Measurements from ENCODE around the gene NEDD4. TPM values are rescaled to one million over a fixed set of nuclear protein-coding genes. Genes with fewer than 3 reads are reported as not detected.
"Not testable (repeated sequence)": the region's sequence is repeated elsewhere in the genome, so short reads cannot be mapped to it uniquely, and the experiment has no call there.

The NEDD4 gene
- total RNA-seq, 1 donor: 48.5 TPM

GRCh38 chr15:55827204-55827603 lies 166.2 kb downstream of the NEDD4 start:
- Histone ChIP-seq H3K9me3 (ENCODE audit: low read depth, low read length) (no peaks in the 10 kb centered on the region), H2AFZ (ENCODE audit: low read length) (no peak overlapping the region), H3K27ac (ENCODE audit: low read depth, low read length) (no peak overlapping the region), H3K27me3 (ENCODE audit: insufficient read depth, low read length) (no peaks in the 10 kb centered on the region), H3K4me2 (ENCODE audit: insufficient read depth, low read length) (no peak overlapping the region), H3K4me3 (ENCODE audit: insufficient read depth, low read length) (no peak overlapping the region), H3K36me3 (ENCODE audit: insufficient read depth, low read length) (peaks cover 40% of the 10 kb centered on the region), H3K79me2 (ENCODE audit: insufficient read depth, low read length) (no peaks in the 10 kb centered on the region), H3K4me1 (ENCODE audit: insufficient read depth, low read length) (peaks cover 15% of the 10 kb centered on the region), H4K20me1 (ENCODE audit: insufficient read depth, low read length) (no peaks in the 10 kb centered on the region)
- TF ChIP-seq CTCF (IDR thresholded peaks at IDR 0.05; ENCODE audit: extremely low read depth, low read depth, low read length): no peak
- DNase-seq (ENCODE audit: insufficient read length, low spot score, missing footprints): no peak

GRCh38 chr15:55824857-55825613 lies 168.4 kb downstream of the NEDD4 start:
- Histone ChIP-seq H4K20me1 (ENCODE audit: insufficient read depth, low read length) (no peaks in the 10 kb centered on the region), H3K36me3 (ENCODE audit: insufficient read depth, low read length) (peaks cover 22% of the 10 kb centered on the region), H3K4me2 (ENCODE audit: insufficient read depth, low read length) (no peak overlapping the region), H3K4me3 (ENCODE audit: insufficient read depth, low read length) (no peak overlapping the region), H3K4me1 (ENCODE audit: insufficient read depth, low read length) (peaks cover 15% of the 10 kb centered on the region), H2AFZ (ENCODE audit: low read length) (no peak overlapping the region), H3K27ac (ENCODE audit: low read depth, low read length) (no peak overlapping the region), H3K27me3 (ENCODE audit: insufficient read depth, low read length) (no peaks in the 10 kb centered on the region), H3K9me3 (ENCODE audit: low read depth, low read length) (no peaks in the 10 kb centered on the region), H3K79me2 (ENCODE audit: insufficient read depth, low read length) (no peaks in the 10 kb centered on the region)
- no peak for TF ChIP-seq CTCF (IDR thresholded peaks at IDR 0.05; ENCODE audit: extremely low read depth, low read depth, low read length)
- no peak for DNase-seq (ENCODE audit: insufficient read length, low spot score, missing footprints)

DNA sequence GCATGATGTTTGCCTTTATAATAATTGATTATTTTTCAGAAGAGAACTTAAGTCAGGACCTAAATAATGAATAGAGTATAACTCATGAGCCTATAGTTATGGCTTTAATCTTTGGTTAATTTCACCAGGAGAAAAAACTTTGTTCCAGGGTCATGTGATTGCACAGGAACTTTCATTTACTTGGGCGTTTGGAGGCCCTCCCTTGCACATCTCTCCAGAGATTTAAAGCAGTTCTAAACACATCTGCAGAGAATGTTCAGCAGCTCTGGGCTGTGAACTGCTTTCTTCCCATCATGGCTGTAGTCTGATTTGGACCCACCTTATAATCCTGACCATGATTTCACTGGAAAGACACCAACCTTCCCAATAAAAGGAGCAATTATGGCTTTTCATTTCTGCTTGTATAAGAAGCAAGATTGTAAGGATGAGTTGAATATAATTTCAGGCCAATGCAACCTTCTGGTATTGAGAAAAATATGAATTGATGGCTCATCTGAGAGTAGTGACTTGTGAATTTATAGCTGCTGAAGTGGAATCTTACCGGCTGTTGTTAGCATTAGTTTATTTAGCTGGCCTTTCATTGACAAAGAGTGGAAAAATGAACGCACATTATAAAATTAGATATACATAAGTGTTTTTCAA lies 169.6 kb downstream of the NEDD4 start:
- Histone ChIP-seq H3K4me3 (ENCODE audit: insufficient read depth, low read length) (no peak overlapping the region), H3K79me2 (ENCODE audit: insufficient read depth, low read length) (no peaks in the 10 kb centered on the region), H2AFZ (ENCODE audit: low read length) (no peak overlapping the region), H3K4me2 (ENCODE audit: insufficient read depth, low read length) (peak overlapping the region; percentile 59), H3K36me3 (ENCODE audit: insufficient read depth, low read length) (peaks cover 14% of the 10 kb centered on the region), H3K4me1 (ENCODE audit: insufficient read depth, low read length) (peaks cover 17% of the 10 kb centered on the region), H3K27ac (ENCODE audit: low read depth, low read length) (peak overlapping the region; percentile 15), H3K9me3 (ENCODE audit: low read depth, low read length) (no peaks in the 10 kb centered on the region), H4K20me1 (ENCODE audit: insufficient read depth, low read length) (no peaks in the 10 kb centered on the region), H3K27me3 (ENCODE audit: insufficient read depth, low read length) (no peaks in the 10 kb centered on the region)
- no peak for TF ChIP-seq CTCF (IDR thresholded peaks at IDR 0.05; ENCODE audit: extremely low read depth, low read depth, low read length)
- peak; percentile 53 for DNase-seq (ENCODE audit: insufficient read length, low spot score, missing footprints)

DNA sequence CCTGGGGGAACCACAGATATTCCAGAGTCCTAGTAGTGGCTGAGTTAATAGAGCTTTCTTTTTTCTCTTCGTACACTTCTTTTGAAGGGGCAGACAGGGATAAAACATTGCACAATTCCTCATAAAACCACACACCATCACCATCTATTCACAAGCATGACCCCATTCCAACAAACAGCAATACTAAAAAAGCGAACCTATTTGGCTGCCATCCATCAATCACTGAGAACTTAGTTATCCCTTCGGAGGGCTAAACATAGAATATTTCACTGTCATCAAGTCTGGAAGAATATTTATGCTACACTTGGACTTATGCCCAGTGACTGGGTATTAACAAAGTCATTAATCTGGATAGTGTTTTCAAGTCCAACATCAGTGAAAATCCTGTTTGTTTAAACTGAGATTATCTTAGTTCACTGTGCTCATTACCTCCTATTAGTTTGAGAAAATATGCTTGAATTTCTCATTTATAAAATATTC lies 170.2 kb downstream of the NEDD4 start:
- H2AFZ ChIP-seq (ENCODE audit: low read length): no peak overlapping the region
- DNase-seq (ENCODE audit: insufficient read length, low spot score, missing footprints): no peak
- no peaks in the 10 kb centered on the region for H3K79me2 ChIP-seq (ENCODE audit: insufficient read depth, low read length)
- H3K4me2 ChIP-seq (ENCODE audit: insufficient read depth, low read length): peak overlapping the region; percentile 59
- H3K4me1 ChIP-seq (ENCODE audit: insufficient read depth, low read length): peaks cover 17% of the 10 kb centered on the region
- H3K4me3 ChIP-seq (ENCODE audit: insufficient read depth, low read length): no peak overlapping the region
- peak overlapping the region; percentile 15 for H3K27ac ChIP-seq (ENCODE audit: low read depth, low read length)
- peaks cover 8% of the 10 kb centered on the region for H3K36me3 ChIP-seq (ENCODE audit: insufficient read depth, low read length)
- H4K20me1 ChIP-seq (ENCODE audit: insufficient read depth, low read length): no peaks in the 10 kb centered on the region
- TF ChIP-seq CTCF (IDR thresholded peaks at IDR 0.05; ENCODE audit: extremely low read depth, low read depth, low read length): no peak
- H3K27me3 ChIP-seq (ENCODE audit: insufficient read depth, low read length): no peaks in the 10 kb centered on the region
- H3K9me3 ChIP-seq (ENCODE audit: low read depth, low read length): no peaks in the 10 kb centered on the region

DNA sequence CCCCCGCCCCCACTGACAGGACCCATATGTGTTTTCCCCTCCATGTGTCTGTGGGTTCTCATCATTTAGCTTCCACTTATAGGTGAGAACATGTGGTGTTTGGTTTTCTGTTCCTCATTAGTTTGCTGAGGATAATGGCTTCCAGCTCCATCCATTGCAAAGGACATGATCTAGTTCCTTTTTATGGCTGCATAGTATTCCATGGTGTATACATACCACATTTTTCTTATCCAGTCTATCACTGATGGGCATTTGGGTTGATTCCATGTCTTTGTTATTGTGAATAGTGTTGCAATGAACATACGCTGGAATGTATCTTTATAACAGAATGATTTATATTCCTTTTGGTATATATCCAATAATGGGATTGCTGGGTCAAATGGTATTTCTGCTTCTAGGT lies 171.7 kb downstream of the NEDD4 start:
- not testable (repeated sequence) for H3K36me3 ChIP-seq (ENCODE audit: insufficient read depth, low read length); DNase-seq (ENCODE audit: insufficient read length, low spot score, missing footprints); H3K79me2 ChIP-seq (ENCODE audit: insufficient read depth, low read length); H3K9me3 ChIP-seq (ENCODE audit: low read depth, low read length); H3K27me3 ChIP-seq (ENCODE audit: insufficient read depth, low read length); H3K4me3 ChIP-seq (ENCODE audit: insufficient read depth, low read length); H3K27ac ChIP-seq (ENCODE audit: low read depth, low read length); H4K20me1 ChIP-seq (ENCODE audit: insufficient read depth, low read length); H2AFZ ChIP-seq (ENCODE audit: low read length); H3K4me2 ChIP-seq (ENCODE audit: insufficient read depth, low read length)
- H3K4me1 ChIP-seq (ENCODE audit: insufficient read depth, low read length): peaks cover 17% of the 10 kb centered on the region
